Trophoblast cell (in vitro differentiated cells and primary cell): ENCODE measurements around the gene CISTR.
A peak's percentile ranks its signal among the peaks of the same experiment; 100 is the strongest.

Experiments used
- DNase-seq, 2 donors: peaks; one replicate each; pipeline ENCODE4 v3.0.0-alpha.2; 2016
- H2AFZ ChIP-seq: 2 replicates; pipeline ENCODE4 v1.6.1; 2013; ENCODE audit warnings: low read length, moderate library complexity, mild to moderate bottlenecking; ENCODE audit not compliant: insufficient read depth, poor library complexity
- H2AK5ac ChIP-seq: 2 replicates; pipeline ENCODE4 v1.6.1; 2013; ENCODE audit warnings: mild to moderate bottlenecking, low read length
- H2BK120ac ChIP-seq: 2 replicates; pipeline ENCODE4 v1.6.1; 2013; ENCODE audit warnings: low read length, mild to moderate bottlenecking, moderate library complexity; ENCODE audit not compliant: insufficient read depth, poor library complexity
- H2BK12ac ChIP-seq: 2 replicates; pipeline ENCODE4 v1.6.1; 2013; ENCODE audit warnings: mild to moderate bottlenecking, low read length, moderate library complexity
- H2BK5ac ChIP-seq: 2 replicates; pipeline ENCODE4 v1.6.1; 2013; ENCODE audit warnings: low read length, low read depth, moderate library complexity, mild to moderate bottlenecking; ENCODE audit not compliant: poor library complexity
- H3K14ac ChIP-seq: 2 replicates; pipeline ENCODE4 v1.6.1; 2013; ENCODE audit warnings: mild to moderate bottlenecking, low read length
- H3K18ac ChIP-seq: 2 replicates; pipeline ENCODE4 v1.6.1; 2013; ENCODE audit warnings: mild to moderate bottlenecking, low read length
- H3K23ac ChIP-seq: 2 replicates; pipeline ENCODE4 v1.6.1; 2013; ENCODE audit warnings: low read length
- H3K27ac ChIP-seq: 2 replicates; pipeline ENCODE4 v1.5.1; 2013; ENCODE audit warnings: low read depth, mild to moderate bottlenecking, inconsistent platforms, low read length, moderate library complexity
- H3K27me3 ChIP-seq: 2 replicates; pipeline ENCODE4 v1.6.1; 2013; ENCODE audit warnings: inconsistent platforms, mild to moderate bottlenecking, low read length, moderate library complexity; ENCODE audit not compliant: insufficient read depth
- H3K36me3 ChIP-seq, 2 experiments: 1 replicate in 1 of 2; 2 replicates in 1 of 2; pipeline ENCODE4 v1.6.1; 2013; ENCODE audit warnings: low read length in 2 of 2, mild to moderate bottlenecking in 2 of 2, moderate library complexity in 1 of 2; ENCODE audit not compliant: insufficient read depth in 2 of 2, control insufficient read depth in 1 of 2
- H3K4ac ChIP-seq: 2 replicates; pipeline ENCODE4 v1.6.1; 2013; ENCODE audit warnings: low read depth, mild to moderate bottlenecking, low read length, moderate library complexity
- H3K4me1 ChIP-seq, 2 experiments: 1 replicate in 1 of 2; 2 replicates in 1 of 2; pipeline ENCODE4 v1.6.1; 2013; ENCODE audit warnings: low read length in 2 of 2, mild to moderate bottlenecking in 2 of 2, moderate library complexity in 1 of 2; ENCODE audit not compliant: insufficient read depth in 2 of 2, control insufficient read depth in 1 of 2
- H3K4me2 ChIP-seq: 2 replicates; pipeline ENCODE4 v1.6.1; 2013; ENCODE audit warnings: inconsistent platforms, mild to moderate bottlenecking, low read length, moderate library complexity
- H3K4me3 ChIP-seq: 2 replicates; pipeline ENCODE4 v1.5.1; 2013; ENCODE audit warnings: mild to moderate bottlenecking, low read depth, low read length, inconsistent platforms
- H3K79me1 ChIP-seq: one replicate; pipeline ENCODE4 v1.6.1; 2013; ENCODE audit warnings: low read length
- H3K79me2 ChIP-seq: 2 replicates; pipeline ENCODE4 v1.6.1; 2013; ENCODE audit warnings: low read length, mild to moderate bottlenecking; ENCODE audit not compliant: control insufficient read depth, insufficient read depth, poor library complexity
- H3K9ac ChIP-seq: 2 replicates; pipeline ENCODE4 v1.6.1; 2013; ENCODE audit warnings: mild to moderate bottlenecking, low read length
- H3K9me3 ChIP-seq: 2 replicates; pipeline ENCODE4 v1.6.1; 2013; ENCODE audit warnings: low read depth, mild to moderate bottlenecking, control low read depth, inconsistent platforms, low read length; ENCODE audit not compliant: insufficient read depth
- H4K12ac ChIP-seq: 2 replicates; pipeline ENCODE4 v1.6.1; 2013; ENCODE audit warnings: low read depth, mild to moderate bottlenecking, low read length, moderate library complexity
- H4K8ac ChIP-seq: 2 replicates; pipeline ENCODE4 v1.6.1; 2013; ENCODE audit warnings: low read depth, mild to moderate bottlenecking, low read length, moderate library complexity
- H4K91ac ChIP-seq: one replicate; pipeline ENCODE4 v1.6.1; 2013; ENCODE audit warnings: low read depth, mild to moderate bottlenecking, low read length, moderate library complexity
- WGBS: extraction: QIAGEN DNeasy Blood & Tissue Kit; methylation state at CpG from one replicate; pipeline ENCODE4 v1.1.7; 2013; ENCODE audit warnings: missing lambda C conversion rate; ENCODE audit not compliant: insufficient read length, insufficient coverage; ENCODE audit errors: extremely low coverage; 5-methylcytosine and 5-hydroxymethylcytosine counted together

CISTR gene

DNA sequence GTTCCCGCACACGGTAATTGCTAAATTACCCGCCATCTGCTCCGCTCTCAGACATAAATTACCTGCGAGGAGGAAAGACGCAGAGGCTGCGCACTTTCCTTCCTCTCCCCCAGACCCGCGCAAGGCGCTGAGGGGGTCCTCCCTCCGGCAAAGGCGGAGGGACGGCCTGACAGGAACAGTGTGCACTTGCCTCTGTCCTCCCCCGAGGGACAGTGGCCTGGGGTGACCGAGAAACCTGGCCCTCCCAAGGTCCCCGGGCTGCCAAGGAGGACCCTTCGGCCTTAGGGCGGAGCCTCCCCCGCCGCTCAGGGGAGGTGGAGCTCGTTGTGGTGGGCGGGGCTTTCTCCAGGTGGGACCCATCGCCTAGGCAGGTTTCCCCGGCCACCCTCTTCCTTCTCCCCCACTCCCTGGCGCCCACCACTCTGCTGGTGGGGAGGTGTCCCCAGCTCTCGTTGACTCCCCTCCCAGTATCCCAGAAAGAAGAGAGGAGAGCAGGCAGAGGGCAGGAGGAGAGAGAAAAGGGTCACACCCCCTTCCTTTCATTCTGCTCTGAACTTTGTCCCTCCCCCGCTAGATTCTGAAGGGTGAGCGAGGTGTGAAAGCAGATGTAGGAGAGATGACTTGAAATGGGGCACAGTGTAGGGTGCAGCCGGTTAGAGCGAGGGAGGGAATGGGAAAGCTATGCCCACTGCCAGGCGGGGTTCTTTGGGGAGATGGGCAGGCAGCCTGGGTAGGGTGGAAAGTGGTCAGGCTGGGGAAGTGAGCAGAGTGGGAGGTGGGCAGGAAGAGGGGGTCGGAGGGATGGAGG is 13.2 kb downstream of the CISTR start:
- Histone ChIP-seq H3K18ac (no peak overlapping the region), H3K23ac (no peak overlapping the region), H3K79me1 (no peaks in the 10 kb centered on the region), H2BK120ac (no peak overlapping the region), H3K9ac (no peak overlapping the region), H3K9me3 (peaks cover 7% of the 10 kb centered on the region), H3K4me2 (peak overlapping the region; percentile 55), H2AK5ac (no peak overlapping the region), H2BK5ac (no peak overlapping the region), H4K12ac (no peak overlapping the region), H2BK12ac (no peak overlapping the region), H3K4me1 (peaks cover 3 to 8% of the 10 kb centered on the region in 2 experiments), H3K79me2 (no peaks in the 10 kb centered on the region), H4K8ac (no peak overlapping the region), H3K27ac (no peak overlapping the region), H3K4me3 (no peak overlapping the region), H2AFZ (peak overlapping the region; percentile 8), H3K36me3 (no peaks in the 10 kb centered on the region), H4K91ac (no peak overlapping the region), H3K14ac (no peak overlapping the region), H3K27me3 (peaks cover 46% of the 10 kb centered on the region), H3K4ac (no peak overlapping the region)
- WGBS: no CpG with 5 or more reads among the region's 32 CpGs
- peak in 1 of 2 donors; percentile 47 for DNase-seq

DNA sequence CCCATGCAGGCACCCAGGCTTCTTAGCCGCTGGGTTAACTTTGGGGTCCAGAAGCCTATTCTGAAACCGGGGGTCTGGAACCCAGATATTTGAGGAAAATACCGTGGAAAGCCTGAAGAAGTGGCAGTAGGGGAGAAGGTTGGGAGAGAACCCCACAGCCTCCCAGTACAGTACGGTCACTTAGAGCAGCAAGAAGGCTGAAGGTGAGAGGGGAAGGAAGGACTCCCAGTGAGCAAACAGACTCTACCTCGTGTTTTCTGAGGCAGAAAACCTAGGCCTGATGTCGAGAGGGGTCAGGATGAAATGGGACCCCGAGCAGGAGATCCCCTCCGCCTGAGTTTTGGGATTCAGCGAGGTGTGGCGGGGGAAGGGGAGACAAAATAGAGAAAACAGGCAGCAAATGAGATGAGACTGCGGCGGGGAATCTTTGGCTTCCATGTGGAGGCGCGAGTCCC is 13.8 kb downstream of the CISTR start:
- H3K9me3 ChIP-seq: peaks cover 6% of the 10 kb centered on the region
- H3K4me2 ChIP-seq: peak overlapping the region; percentile 55
- no peak overlapping the region for H3K23ac ChIP-seq
- no peaks in the 10 kb centered on the region for H3K79me2 ChIP-seq
- peaks cover 3 to 8% of the 10 kb centered on the region in 2 experiments for H3K4me1 ChIP-seq
- H3K14ac ChIP-seq: no peak overlapping the region
- H2AK5ac ChIP-seq: no peak overlapping the region
- no peak overlapping the region for H3K4me3 ChIP-seq
- H2BK120ac ChIP-seq: no peak overlapping the region
- H4K12ac ChIP-seq: no peak overlapping the region
- WGBS: no CpG with 5 or more reads among the region's 14 CpGs
- H2BK12ac ChIP-seq: no peak overlapping the region
- H3K9ac ChIP-seq: no peak overlapping the region
- peaks cover 46% of the 10 kb centered on the region for H3K27me3 ChIP-seq
- H3K79me1 ChIP-seq: no peaks in the 10 kb centered on the region
- no peak overlapping the region for H3K4ac ChIP-seq
- H4K8ac ChIP-seq: no peak overlapping the region
- DNase-seq: no peak
- peak overlapping the region; percentile 8 for H2AFZ ChIP-seq
- H3K36me3 ChIP-seq: no peaks in the 10 kb centered on the region
- H4K91ac ChIP-seq: no peak overlapping the region
- H3K18ac ChIP-seq: no peak overlapping the region
- H3K27ac ChIP-seq: no peak overlapping the region
- no peak overlapping the region for H2BK5ac ChIP-seq

DNA sequence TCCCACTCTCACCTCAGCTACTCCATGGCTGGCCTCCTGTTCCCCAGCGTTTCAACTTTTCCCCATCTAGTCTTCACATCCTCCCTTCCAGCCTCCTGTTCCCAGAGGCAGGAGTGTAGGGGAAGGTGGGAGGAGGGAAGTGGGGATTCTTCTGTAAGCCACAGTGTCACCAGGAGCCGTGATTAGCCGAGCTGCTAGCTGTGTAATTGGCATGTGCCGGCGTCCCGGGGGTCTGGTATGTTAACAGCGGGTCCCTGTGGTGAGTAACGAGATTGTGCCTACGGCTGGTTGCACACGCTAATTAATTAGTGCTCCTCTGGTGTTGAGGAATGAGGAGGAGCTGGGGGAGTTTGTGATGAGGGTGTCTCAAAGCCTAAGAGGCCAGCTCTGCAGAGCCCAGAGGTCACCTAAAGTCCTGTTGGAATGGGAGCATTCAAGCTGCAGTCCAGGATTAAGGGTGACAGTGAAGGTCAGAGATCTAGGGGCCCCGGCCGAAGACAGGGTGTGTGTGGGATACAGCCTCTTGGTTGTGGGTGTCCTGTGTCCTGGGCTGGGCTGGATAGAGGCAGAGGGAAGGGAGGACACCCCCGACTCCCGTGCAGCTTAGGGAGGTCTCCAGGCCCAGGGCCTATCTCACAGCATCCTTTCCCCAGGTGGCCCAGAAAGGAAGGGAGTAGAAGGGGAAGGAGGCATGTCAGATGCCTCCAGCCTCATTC is 14.5 kb downstream of the CISTR start:
- no peak overlapping the region for H4K91ac ChIP-seq
- no peaks in the 10 kb centered on the region for H3K79me1 ChIP-seq
- no peak overlapping the region for H2AFZ ChIP-seq
- H2BK120ac ChIP-seq: no peak overlapping the region
- H4K12ac ChIP-seq: no peak overlapping the region
- no peak overlapping the region for H3K4me2 ChIP-seq
- peaks cover 6% of the 10 kb centered on the region for H3K9me3 ChIP-seq
- H2AK5ac ChIP-seq: no peak overlapping the region
- no peak overlapping the region for H3K9ac ChIP-seq
- no peaks in the 10 kb centered on the region for H3K79me2 ChIP-seq
- H3K27me3 ChIP-seq: peaks cover 46% of the 10 kb centered on the region
- H3K27ac ChIP-seq: no peak overlapping the region
- H3K4ac ChIP-seq: no peak overlapping the region
- H3K4me3 ChIP-seq: no peak overlapping the region
- no peak overlapping the region for H2BK5ac ChIP-seq
- H3K4me1 ChIP-seq: peaks cover 3 to 8% of the 10 kb centered on the region in 2 experiments
- no peak for DNase-seq
- H3K36me3 ChIP-seq: no peaks in the 10 kb centered on the region
- no peak overlapping the region for H2BK12ac ChIP-seq
- H3K14ac ChIP-seq: no peak overlapping the region
- WGBS: no CpG with 5 or more reads among the region's 14 CpGs
- no peak overlapping the region for H3K18ac ChIP-seq
- H4K8ac ChIP-seq: no peak overlapping the region
- H3K23ac ChIP-seq: no peak overlapping the region

DNA sequence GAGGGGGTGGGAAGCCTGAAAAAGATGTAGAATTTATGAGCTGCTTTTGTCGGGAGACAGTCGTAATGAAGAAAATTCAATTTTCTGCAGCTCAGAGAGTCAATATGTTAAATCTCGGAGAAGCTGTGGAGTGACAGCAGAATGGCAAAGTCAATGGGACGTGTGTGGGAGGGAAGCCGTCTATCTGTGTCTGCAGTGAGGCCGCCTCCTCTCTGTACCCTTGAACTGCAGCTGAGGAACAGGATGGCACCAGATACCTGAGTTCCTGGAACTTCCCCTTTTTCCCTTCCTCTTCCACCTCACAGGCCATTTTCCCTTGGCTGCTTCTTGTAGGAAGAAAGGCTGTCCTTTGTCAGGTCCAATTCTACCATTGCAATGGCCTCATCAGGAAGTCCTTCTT is 15.2 kb downstream of the CISTR start:
- no peak overlapping the region for H3K18ac ChIP-seq
- DNase-seq: no peak
- no peak overlapping the region for H3K4me3 ChIP-seq
- no peak overlapping the region for H2BK120ac ChIP-seq
- no peak overlapping the region for H3K14ac ChIP-seq
- no peaks in the 10 kb centered on the region for H3K79me1 ChIP-seq
- no peaks in the 10 kb centered on the region for H3K36me3 ChIP-seq
- no peak overlapping the region for H3K4me2 ChIP-seq
- H3K4me1 ChIP-seq: peaks cover 3 to 8% of the 10 kb centered on the region in 2 experiments
- no peak overlapping the region for H3K4ac ChIP-seq
- no peak overlapping the region for H3K9ac ChIP-seq
- no peak overlapping the region for H4K8ac ChIP-seq
- no peak overlapping the region for H2BK5ac ChIP-seq
- no CpG with 5 or more reads among the region's 6 CpGs for WGBS
- H2BK12ac ChIP-seq: no peak overlapping the region
- H2AK5ac ChIP-seq: no peak overlapping the region
- H3K9me3 ChIP-seq: peaks cover 6% of the 10 kb centered on the region
- H3K27ac ChIP-seq: no peak overlapping the region
- H4K12ac ChIP-seq: no peak overlapping the region
- no peak overlapping the region for H2AFZ ChIP-seq
- no peak overlapping the region for H4K91ac ChIP-seq
- no peaks in the 10 kb centered on the region for H3K79me2 ChIP-seq
- H3K23ac ChIP-seq: no peak overlapping the region
- H3K27me3 ChIP-seq: peaks cover 46% of the 10 kb centered on the region
